HuH-7 (cell line): Measurements from ENCODE around the gene PLCG1.
"Not testable (repeated sequence)": the region's sequence is repeated elsewhere in the genome, so short reads cannot be mapped to it uniquely, and the experiment has no call there.

Experiments
- DNase-seq: peaks from one replicate; pipeline ENCODE4 v3.0.0; 2011; ENCODE audit warnings: low spot score

The PLCG1 gene

GRCh38 chr20:41136680-41137613, at the start of gene PLCG1:
Gene PLCG1, plus strand, starts transcription at chr20:41137543. Its CDS starts 99 bp downstream, at chr20:41137642.
- DNase-seq = peak; percentile 93

GRCh38 chr20:41087777-41088176, 49.6 kb upstream of the PLCG1 start:
- DNase-seq = no peak

GRCh38 chr20:41089555-41089954, 47.8 kb upstream of the PLCG1 start:
- no peak for DNase-seq

- DNase-seq = no peak
These were observed 45.4 kb upstream of the PLCG1 start for GRCh38 chr20:41091927-41092326.

- no peak for DNase-seq
These were observed 42.8 kb upstream of the PLCG1 start for GRCh38 chr20:41094353-41095055.

- peak; percentile 49 for DNase-seq
These were observed 42.0 kb upstream of the PLCG1 start for GRCh38 chr20:41095110-41095969.

- DNase-seq = no peak
These were observed 38.6 kb upstream of the PLCG1 start for GRCh38 chr20:41098703-41099250.

GRCh38 chr20:41100001-41100480, 37.3 kb upstream of the PLCG1 start:
- DNase-seq = no peak

- DNase-seq = no peak
These were observed 35.7 kb upstream of the PLCG1 start for GRCh38 chr20:41101660-41102059.

- no peak for DNase-seq
These were observed 28.8 kb upstream of the PLCG1 start for GRCh38 chr20:41108531-41108930.

GRCh38 chr20:41110012-41110411, 27.3 kb upstream of the PLCG1 start:
- no peak for DNase-seq

- DNase-seq = no peak
These were observed 26.3 kb upstream of the PLCG1 start for GRCh38 chr20:41110930-41111577.

GRCh38 chr20:41111578-41111951, 25.8 kb upstream of the PLCG1 start:
- DNase-seq = no peak

GRCh38 chr20:41116282-41116956, 20.9 kb upstream of the PLCG1 start:
- no peak for DNase-seq

GRCh38 chr20:41118159-41118558, 19.2 kb upstream of the PLCG1 start:
- not testable (repeated sequence) for DNase-seq

- DNase-seq = no peak
These were observed 18.7 kb upstream of the PLCG1 start for GRCh38 chr20:41118632-41119031.

- DNase-seq = no peak
These were observed 17.5 kb upstream of the PLCG1 start for GRCh38 chr20:41119614-41120561.

- DNase-seq = no peak
These were observed 15.9 kb upstream of the PLCG1 start for GRCh38 chr20:41121399-41121798.

- no peak for DNase-seq
These were observed 13.7 kb upstream of the PLCG1 start for GRCh38 chr20:41123631-41124030.
